Heart left ventricle (tissue), 16 donors: ENCODE results near the gene GPX5. TPM values are rescaled to one million over a fixed set of nuclear protein-coding genes. Genes with fewer than 3 reads are reported as not detected.

Experiments
- ATAC-seq, 4 donors: fragments of 200-7000 bp; cut with Tn5 transposase; one replicate each; pipeline ENCODE4 v1.9.1; 2020 to 2022; ENCODE audit warnings: moderate library complexity in 4 of 4, mild to moderate bottlenecking in 3 of 4, moderate number of reproducible peaks in 1 of 4
- DNase-seq, 5 donors: peaks; one replicate each; pipeline ENCODE4 v3.0.0-alpha.2; 2020
- H3K27ac ChIP-seq, 12 donors: fragments of 200-600 bp; sonication (generic) in 4 of 12; one replicate each; pipeline versions ENCODE4 v1.5.0 to v1.8.0; 2016 to 2022; ENCODE audit warnings: mild to moderate bottlenecking in 2 of 12
- H3K27me3 ChIP-seq, 9 donors: fragments of 200-600 bp; sonication (generic) in 2 of 9; one replicate each; pipeline versions ENCODE4 v1.5.1 to v1.8.0; 2016 to 2022; ENCODE audit warnings: mild to moderate bottlenecking in 3 of 9
- H3K36me3 ChIP-seq, 9 donors: fragments of 200-600 bp; sonication (generic) in 2 of 9; one replicate each; pipeline versions ENCODE4 v1.5.0 to v1.8.0; 2018 to 2022; ENCODE audit warnings: mild to moderate bottlenecking in 2 of 9
- H3K4me1 ChIP-seq, 12 donors: fragments of 200-600 bp; sonication (generic) in 4 of 12; one replicate each; pipeline versions ENCODE4 v1.5.0 to v1.8.0; 2016 to 2022; ENCODE audit warnings: mild to moderate bottlenecking in 3 of 12
- H3K4me3 ChIP-seq, 12 donors: fragments of 200-600 bp; sonication (generic) in 4 of 12; one replicate each; pipeline versions ENCODE4 v1.5.0 to v1.8.0; 2017 to 2022; ENCODE audit warnings: mild to moderate bottlenecking in 9 of 12, moderate library complexity in 4 of 12
- H3K9me3 ChIP-seq, 12 donors: fragments of 200-600 bp; sonication (generic) in 4 of 12; one replicate each; pipeline versions ENCODE4 v1.5.0 to v1.8.0; 2016 to 2022; ENCODE audit warnings: mild to moderate bottlenecking in 1 of 12
- POLR2A ChIP-seq, 2 donors: fragments of 450-650 bp; IDR thresholded peaks; one replicate each; pipeline ENCODE4 v1.6.1; 2017; ENCODE audit warnings: antibody characterized with exemption in 2 of 2, mild to moderate bottlenecking in 2 of 2, moderate library complexity in 2 of 2
- WGBS, 4 donors: extraction: QIAGEN DNeasy Blood & Tissue Kit in 2 of 4; methylation state at CpG; one replicate each; pipeline versions ENCODE4 v1.1.5 to v1.1.7; 2013 to 2018; 5-methylcytosine and 5-hydroxymethylcytosine counted together
- intact Hi-C, 10 donors: fragments of 100-400 bp; cut with DNase I; formaldehyde crosslinking; loops; one replicate each; pipeline versions ENCODE4 v1.11.1 to v1.14.2; 2022
- polyA plus RNA-seq, 2 donors: library from polyadenylated mRNA; stranded (reverse); fragments of 200-250 nt; gene quantifications; one replicate each; pipeline ENCODE4 v1.2.3, GENCODE V29; 2013
- total RNA-seq, 9 donors: library from RNA; depleted of rRNA in 2 of 9; stranded (reverse); fragments of >200 nt in 2 of 9; fragmentation: NEBNext Ultra II Directional in 3 of 9; extraction: Animal tissue kit (Norgen Biotek cat#: 25700) in 3 of 9; gene quantifications; one replicate each; pipeline versions ENCODE4 v1.1.0 to v1.2.4, GENCODE V29; 2016 to 2023
- TF ChIP-seq, protein P1 (sequence below), 12 donors: fragments of 200-600 bp; sonication (generic) in 4 of 12; IDR thresholded peaks; one replicate each; pipeline versions ENCODE4 v1.5.0 to v1.8.0; 2018 to 2022; ENCODE audit warnings: antibody characterized with exemption in 12 of 12, mild to moderate bottlenecking in 5 of 12
- donor health status: ischemic (EF 13 %, LVEDD 7.1; RV severe dilation, severe dysfunction).
- donor health status: healthy with polysubstance abuse.
- donor health status: DM: no; HTN: yes; CAD: no.
- donor health status: DM: no; HTN: no; CAD: no.
- donor health status: ischemic (EF 25% LVEDD 6.9; RV normal size, moderate dysfunction).
- donor health status: ischemic (EF 25% LVEDD 5.7; RV mildly dilated, moderate dysfunction).
- donor health status: healthy.
- donor health status: DM: yes; HTN: yes; CAD: no.
- donor health status: ischemic (EF 35%, LVEDD 5.7; RV mildly dilated, moderate dysfunction).
- donor health status: nonischemic (EF 11% LVEDD 7.7; RV severe dilation, severe dysfunction).
- donor health status: DM: yes; HTN: yes; CAD: no.
- donor health status: PGD.
- donor health status: ischemic (EF 29% LVEDD 5.4; RV normal size, mild dysfunction).
- donor health status: nonischemic (EF 23%, LVEDD 6.1; RV moderate dilation, normal function).

The GPX5 gene
- total and polyA plus RNA-seq, 11 donors: not detected

- ATAC-seq: no peak
- WGBS, 4 donors: 6 to 14% (median 10%) methylated on average over 18 of the region's 18 CpGs
- no peaks in the 10 kb centered on the region for H3K36me3 ChIP-seq
- no peak for DNase-seq
- peak overlapping the region in 1 of 12 donors; percentile 8 for H3K4me3 ChIP-seq
- H3K27me3 ChIP-seq: peaks cover 3 to 86% (median 13%) of the 10 kb centered on the region in 9 donors
- H3K27ac ChIP-seq: no peak overlapping the region
- no peaks in the 10 kb centered on the region for H3K4me1 ChIP-seq
- no peak for TF ChIP-seq POLR2A (IDR thresholded peaks at IDR 0.05)
- TF ChIP-seq, protein P1, sequence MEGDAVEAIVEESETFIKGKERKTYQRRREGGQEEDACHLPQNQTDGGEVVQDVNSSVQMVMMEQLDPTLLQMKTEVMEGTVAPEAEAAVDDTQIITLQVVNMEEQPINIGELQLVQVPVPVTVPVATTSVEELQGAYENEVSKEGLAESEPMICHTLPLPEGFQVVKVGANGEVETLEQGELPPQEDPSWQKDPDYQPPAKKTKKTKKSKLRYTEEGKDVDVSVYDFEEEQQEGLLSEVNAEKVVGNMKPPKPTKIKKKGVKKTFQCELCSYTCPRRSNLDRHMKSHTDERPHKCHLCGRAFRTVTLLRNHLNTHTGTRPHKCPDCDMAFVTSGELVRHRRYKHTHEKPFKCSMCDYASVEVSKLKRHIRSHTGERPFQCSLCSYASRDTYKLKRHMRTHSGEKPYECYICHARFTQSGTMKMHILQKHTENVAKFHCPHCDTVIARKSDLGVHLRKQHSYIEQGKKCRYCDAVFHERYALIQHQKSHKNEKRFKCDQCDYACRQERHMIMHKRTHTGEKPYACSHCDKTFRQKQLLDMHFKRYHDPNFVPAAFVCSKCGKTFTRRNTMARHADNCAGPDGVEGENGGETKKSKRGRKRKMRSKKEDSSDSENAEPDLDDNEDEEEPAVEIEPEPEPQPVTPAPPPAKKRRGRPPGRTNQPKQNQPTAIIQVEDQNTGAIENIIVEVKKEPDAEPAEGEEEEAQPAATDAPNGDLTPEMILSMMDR (IDR thresholded peaks at IDR 0.05): no peak
- intact Hi-C loops: no loop called here
- H3K9me3 ChIP-seq: no peaks in the 10 kb centered on the region
These were observed 11.4 kb downstream of the GPX5 start for GRCh38 chr6:28537065-28537464.

GRCh38 chr6:28537509-28538140, 11.9 kb downstream of the GPX5 start:
- TF ChIP-seq, protein P1 (IDR thresholded peaks at IDR 0.05): no peak
- no peak for TF ChIP-seq POLR2A (IDR thresholded peaks at IDR 0.05)
- 33 to 44% (median 36%) methylated on average over 22 of the region's 22 CpGs for WGBS, 4 donors
- H3K36me3 ChIP-seq: no peaks in the 10 kb centered on the region
- H3K27me3 ChIP-seq: peaks cover 3 to 86% (median 16%) of the 10 kb centered on the region in 9 donors
- ATAC-seq (no peak), DNase-seq (no peak)
- H3K4me1 ChIP-seq: peaks cover 0 to 2% (median 0%) of the 10 kb centered on the region in 12 donors
- H3K27ac ChIP-seq: no peak overlapping the region
- H3K4me3 ChIP-seq: no peak overlapping the region
- no peaks in the 10 kb centered on the region for H3K9me3 ChIP-seq
- intact Hi-C loops: no loop called here

DNA sequence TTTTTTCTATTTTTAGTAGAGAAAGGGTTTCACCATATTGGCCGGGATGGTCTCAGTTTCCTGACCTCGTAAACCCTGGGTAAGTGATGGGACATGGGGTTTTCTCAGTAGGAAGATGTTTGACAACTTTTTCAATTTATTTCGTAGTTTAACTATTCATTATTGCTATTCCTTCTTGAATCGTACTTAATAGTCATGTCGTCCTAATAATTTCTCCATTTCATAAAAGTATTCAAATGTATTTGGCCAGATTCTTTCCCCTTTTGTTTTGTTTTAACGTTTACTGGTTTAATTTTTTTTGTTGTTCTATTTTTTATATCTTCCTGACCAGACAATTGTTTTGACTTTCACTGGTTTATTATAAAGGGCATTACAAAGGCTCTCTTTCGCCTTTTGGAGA, 16.3 kb downstream of the GPX5 start:
- no peak for DNase-seq
- intact Hi-C loops: no loop called here
- TF ChIP-seq, protein P1 (IDR thresholded peaks at IDR 0.05): no peak
- TF ChIP-seq POLR2A (IDR thresholded peaks at IDR 0.05): no peak
- Histone ChIP-seq H3K9me3 (no peaks in the 10 kb centered on the region), H3K27me3 (peaks cover 5 to 83% (median 23%) of the 10 kb centered on the region in 9 donors), H3K4me1 (peaks cover 0 to 6% (median 0%) of the 10 kb centered on the region in 12 donors), H3K36me3 (no peaks in the 10 kb centered on the region), H3K4me3 (no peak overlapping the region), H3K27ac (no peak overlapping the region)
- no peak for ATAC-seq
- WGBS, 4 donors: 51 to 60% (median 57%) methylated on average over 7 of the region's 7 CpGs

DNA sequence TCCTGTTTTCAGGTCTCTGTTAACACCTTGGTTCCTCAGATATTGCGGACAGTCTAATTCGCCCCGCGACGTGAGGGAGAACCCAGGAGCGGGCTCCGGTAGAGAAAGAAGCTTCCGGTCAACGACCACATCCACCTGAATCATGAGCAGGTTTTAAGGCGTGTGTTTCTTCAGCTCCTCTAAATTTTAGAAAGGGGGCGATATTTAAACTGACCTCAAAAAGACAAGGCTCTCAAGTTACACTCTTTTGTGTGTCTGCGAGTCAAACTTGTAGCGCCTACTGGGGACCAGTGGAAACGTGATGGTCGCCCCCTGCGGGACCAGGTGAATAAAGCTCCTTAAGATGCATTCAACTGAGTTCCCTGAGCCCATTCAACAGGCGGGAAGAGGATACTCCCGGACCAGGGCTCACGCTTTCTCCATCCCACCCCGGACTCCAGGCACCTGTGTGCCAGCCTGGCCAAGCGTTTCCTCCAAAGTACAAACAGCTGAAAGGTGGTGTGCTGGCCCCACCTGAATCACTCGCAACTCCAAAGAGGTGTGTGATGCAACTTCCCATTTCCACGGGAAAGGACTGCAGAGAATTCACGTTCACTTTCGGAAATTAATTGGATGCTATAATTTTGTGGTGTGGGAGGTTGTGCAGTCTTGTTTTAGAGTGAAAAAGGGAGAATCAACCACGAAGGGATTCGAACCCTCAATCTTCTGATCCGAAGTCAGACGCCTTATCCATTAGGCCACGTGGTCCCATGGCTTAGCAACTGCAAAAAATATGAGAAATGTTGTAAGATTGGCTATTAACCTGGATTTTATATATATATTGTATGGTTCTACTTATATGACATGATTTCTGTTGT, 17.0 kb downstream of the GPX5 start:
- TF ChIP-seq, protein P1 (IDR thresholded peaks at IDR 0.05): peak in 2 of 12 donors; percentile 7 to 10
- TF ChIP-seq POLR2A (IDR thresholded peaks at IDR 0.05): no peak
- H3K27me3 ChIP-seq: peaks cover 3 to 81% (median 17%) of the 10 kb centered on the region in 9 donors
- ATAC-seq (peak in 1 of 4 donors; percentile 18), DNase-seq (no peak)
- no peaks in the 10 kb centered on the region for H3K36me3 ChIP-seq
- H3K4me1 ChIP-seq: peaks cover 0 to 6% (median 0%) of the 10 kb centered on the region in 12 donors
- intact Hi-C loops: no loop called here
- H3K4me3 ChIP-seq: peak overlapping the region in 2 of 12 donors; percentile 1 to 23
- H3K9me3 ChIP-seq: peaks cover 0 to under 1% (median 0%) of the 10 kb centered on the region in 12 donors
- 4% methylated on average over 26 to 30 of the region's 30 CpGs for WGBS, 4 donors
- H3K27ac ChIP-seq: no peak overlapping the region
